Measurements from ENCODE around the gene WDR17.

GRCh38 chr4:176063718-176064117 is 1.9 kb upstream of the WDR17 start:
- TF ChIP-seq POLR2A (IDR thresholded peaks at IDR 0.05): no peak
- TF ChIP-seq CTCF (IDR thresholded peaks at IDR 0.05): no peak
- TF ChIP-seq EP300 (IDR thresholded peaks at IDR 0.05): no peak
